Activated CD8-positive, alpha-beta memory T cell treated with anti-CD3 and anti-CD28 coated beads, Interleukin-2, amount 10 ng/mL, durations not matched to agents 7 days and 5 days (primary cell): ENCODE data around the gene DRG1. TPM values are rescaled to one million over a fixed set of nuclear protein-coding genes. Genes with fewer than 3 reads are reported as not detected.

Experiments used
- total RNA-seq, 2 experiments: library from RNA; stranded (reverse); gene quantifications; one replicate each; pipeline ENCODE4 v1.2.3, GENCODE V29; 2021

Gene DRG1
- total RNA-seq, 2 experiments from 2014 or later: 87.0 to 97.0 TPM

Other genes with a start within 250 kb of the DRG1 start
- 10 to 100 TPM; 15.8 to 20.7 TPM for gene RNF185, start 239.4 kb upstream of the DRG1 start, total RNA-seq
- gene LIMK2, start 187.3 kb upstream of the DRG1 start, total RNA-seq: 10 to 100 TPM; 32.2 to 47.3 TPM
- gene PIK3IP1, start 107.1 kb upstream of the DRG1 start, total RNA-seq: 10 to 100 TPM; 11.0 to 15.7 TPM
- 10 to 100 TPM; 27.4 to 28.2 TPM for gene PATZ1, start 53.3 kb upstream of the DRG1 start, total RNA-seq
- 10 to 100 TPM; 39.1 to 50.4 TPM for gene EIF4ENIF1, start 90.2 kb downstream of the DRG1 start, total RNA-seq
- gene SFI1, start 96.9 kb downstream of the DRG1 start, total RNA-seq: 100 to 1,000 TPM; 150 to 192 TPM